Lower leg skin (tissue), 3 donors: ENCODE measurements around the gene JMJD7.

ENCODE experiments used
- POLR2A ChIP-seq, 2 donors: fragments of 450-650 bp; IDR thresholded peaks; one replicate each; pipeline ENCODE4 v1.6.1; 2016 to 2017; ENCODE audit warnings: antibody characterized with exemption in 2 of 2, mild to moderate bottlenecking in 1 of 2, moderate library complexity in 1 of 2
- TF ChIP-seq, protein P1 (sequence below), 3 donors: fragments of 450-650 bp; IDR thresholded peaks; one replicate each; pipeline ENCODE4 v1.5.1; 2016; ENCODE audit warnings: antibody characterized with exemption in 3 of 3, mild to moderate bottlenecking in 3 of 3, moderate library complexity in 2 of 3

DNA sequence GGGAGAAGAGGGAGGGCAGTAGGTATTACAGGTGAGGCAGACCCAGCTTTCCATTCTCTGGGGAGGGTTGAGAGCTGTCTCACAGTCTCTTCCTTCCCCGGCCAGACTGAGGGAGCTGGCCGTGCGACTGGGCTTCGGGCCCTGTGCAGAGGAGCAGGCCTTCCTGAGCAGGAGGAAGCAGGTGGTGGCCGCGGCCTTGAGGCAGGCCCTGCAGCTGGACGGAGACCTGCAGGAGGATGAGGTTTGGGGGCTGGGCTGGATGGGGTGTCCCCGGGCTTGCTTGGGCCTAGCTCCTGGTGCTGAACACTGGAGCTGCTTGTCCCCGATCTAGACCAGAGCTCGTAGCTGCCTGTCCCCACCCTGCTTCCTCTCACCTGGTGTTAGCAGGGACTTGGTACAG, 15.7 kb downstream of the JMJD7 start:
- TF ChIP-seq, protein P1, sequence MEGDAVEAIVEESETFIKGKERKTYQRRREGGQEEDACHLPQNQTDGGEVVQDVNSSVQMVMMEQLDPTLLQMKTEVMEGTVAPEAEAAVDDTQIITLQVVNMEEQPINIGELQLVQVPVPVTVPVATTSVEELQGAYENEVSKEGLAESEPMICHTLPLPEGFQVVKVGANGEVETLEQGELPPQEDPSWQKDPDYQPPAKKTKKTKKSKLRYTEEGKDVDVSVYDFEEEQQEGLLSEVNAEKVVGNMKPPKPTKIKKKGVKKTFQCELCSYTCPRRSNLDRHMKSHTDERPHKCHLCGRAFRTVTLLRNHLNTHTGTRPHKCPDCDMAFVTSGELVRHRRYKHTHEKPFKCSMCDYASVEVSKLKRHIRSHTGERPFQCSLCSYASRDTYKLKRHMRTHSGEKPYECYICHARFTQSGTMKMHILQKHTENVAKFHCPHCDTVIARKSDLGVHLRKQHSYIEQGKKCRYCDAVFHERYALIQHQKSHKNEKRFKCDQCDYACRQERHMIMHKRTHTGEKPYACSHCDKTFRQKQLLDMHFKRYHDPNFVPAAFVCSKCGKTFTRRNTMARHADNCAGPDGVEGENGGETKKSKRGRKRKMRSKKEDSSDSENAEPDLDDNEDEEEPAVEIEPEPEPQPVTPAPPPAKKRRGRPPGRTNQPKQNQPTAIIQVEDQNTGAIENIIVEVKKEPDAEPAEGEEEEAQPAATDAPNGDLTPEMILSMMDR (IDR thresholded peaks at IDR 0.05): no peak
- no peak for TF ChIP-seq POLR2A (IDR thresholded peaks at IDR 0.05)
